GM21737 (cell line): ENCODE results near the gene EFHC1.
"Not testable (repeated sequence)": the region's sequence is repeated elsewhere in the genome, so short reads cannot be mapped to it uniquely, and the experiment has no call there.

Experiments used
- ATAC-seq: cut with Tn5 transposase; IDR thresholded peaks from one replicate; pipeline ENCODE4 v1.9.1; 2021; ENCODE audit warnings: mild to moderate bottlenecking, moderate library complexity; ENCODE audit not compliant: unreplicated experiment

EFHC1 gene, protein sequence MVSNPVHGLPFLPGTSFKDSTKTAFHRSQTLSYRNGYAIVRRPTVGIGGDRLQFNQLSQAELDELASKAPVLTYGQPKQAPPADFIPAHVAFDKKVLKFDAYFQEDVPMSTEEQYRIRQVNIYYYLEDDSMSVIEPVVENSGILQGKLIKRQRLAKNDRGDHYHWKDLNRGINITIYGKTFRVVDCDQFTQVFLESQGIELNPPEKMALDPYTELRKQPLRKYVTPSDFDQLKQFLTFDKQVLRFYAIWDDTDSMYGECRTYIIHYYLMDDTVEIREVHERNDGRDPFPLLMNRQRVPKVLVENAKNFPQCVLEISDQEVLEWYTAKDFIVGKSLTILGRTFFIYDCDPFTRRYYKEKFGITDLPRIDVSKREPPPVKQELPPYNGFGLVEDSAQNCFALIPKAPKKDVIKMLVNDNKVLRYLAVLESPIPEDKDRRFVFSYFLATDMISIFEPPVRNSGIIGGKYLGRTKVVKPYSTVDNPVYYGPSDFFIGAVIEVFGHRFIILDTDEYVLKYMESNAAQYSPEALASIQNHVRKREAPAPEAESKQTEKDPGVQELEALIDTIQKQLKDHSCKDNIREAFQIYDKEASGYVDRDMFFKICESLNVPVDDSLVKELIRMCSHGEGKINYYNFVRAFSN

DNA sequence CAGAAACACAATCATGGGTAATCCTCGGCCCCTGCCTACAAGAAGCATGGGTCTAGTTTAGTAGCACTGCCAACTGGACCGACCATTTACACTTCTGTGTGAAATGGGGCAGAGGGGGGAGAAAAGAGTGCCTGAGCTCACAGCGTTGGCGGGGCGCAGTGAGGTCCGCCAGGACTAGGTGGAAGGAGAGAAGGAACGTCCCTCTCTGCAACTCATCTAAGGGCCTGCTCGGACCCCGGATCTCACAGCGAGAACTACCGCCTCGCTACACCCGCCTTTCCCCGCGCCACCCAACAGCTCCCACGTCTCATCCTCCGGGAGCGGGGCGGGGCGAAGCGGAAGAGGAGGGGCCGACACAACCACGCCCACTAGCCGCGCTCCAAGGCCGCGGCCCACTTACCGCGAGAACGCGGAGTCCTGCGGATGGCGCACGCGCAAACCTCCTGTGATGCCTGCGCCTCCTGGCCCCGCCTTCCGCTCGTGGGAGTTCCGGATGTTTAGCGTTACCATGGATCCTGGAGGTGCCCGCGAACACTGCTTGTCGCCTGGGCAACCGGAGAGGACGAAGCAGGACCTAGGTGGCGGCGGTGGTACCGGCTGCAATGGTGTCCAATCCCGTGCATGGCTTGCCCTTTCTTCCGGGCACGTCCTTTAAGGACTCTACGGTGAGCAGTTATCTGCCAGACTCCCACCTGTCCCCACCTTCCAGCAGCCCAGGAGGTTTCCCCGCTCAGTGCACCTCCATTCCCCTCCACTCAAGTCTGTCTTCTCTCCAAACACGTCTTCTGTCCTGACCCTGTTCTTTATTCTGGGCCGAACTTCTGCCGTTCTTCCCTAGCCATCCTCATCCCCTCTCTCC is at the start of gene EFHC1:
Gene EFHC1 (plus strand): TSS at position 534 of the 859 bp plus-strand sequence. CDS start 69 bp downstream, at position 603.
- peak; percentile 94 for ATAC-seq

DNA sequence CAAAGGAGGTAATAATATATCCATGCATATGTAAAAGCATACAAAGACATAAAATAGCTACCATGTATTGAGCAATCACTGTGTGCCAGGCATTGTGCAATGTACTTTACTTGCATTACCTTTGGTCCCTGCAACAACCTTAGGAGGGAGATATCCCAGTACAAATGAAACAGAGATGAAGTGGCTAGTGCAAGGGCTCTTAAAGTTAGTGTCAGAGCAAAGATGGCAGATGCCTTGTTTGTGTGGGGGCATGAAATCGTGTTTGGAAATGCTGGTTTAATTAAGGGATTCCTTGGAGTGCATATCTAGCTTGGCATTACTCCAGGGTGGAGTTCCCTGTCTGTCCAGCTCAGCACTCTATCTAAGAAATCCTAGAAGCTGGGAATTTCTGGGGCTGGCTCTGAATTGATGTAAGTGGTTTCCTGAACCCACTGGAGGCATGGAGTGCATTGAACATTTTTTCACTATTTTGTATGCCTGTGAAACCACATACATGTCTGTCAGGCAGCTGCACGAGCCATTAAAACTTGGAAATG is 48.4 kb upstream of the EFHC1 start:
- no peak for ATAC-seq

DNA sequence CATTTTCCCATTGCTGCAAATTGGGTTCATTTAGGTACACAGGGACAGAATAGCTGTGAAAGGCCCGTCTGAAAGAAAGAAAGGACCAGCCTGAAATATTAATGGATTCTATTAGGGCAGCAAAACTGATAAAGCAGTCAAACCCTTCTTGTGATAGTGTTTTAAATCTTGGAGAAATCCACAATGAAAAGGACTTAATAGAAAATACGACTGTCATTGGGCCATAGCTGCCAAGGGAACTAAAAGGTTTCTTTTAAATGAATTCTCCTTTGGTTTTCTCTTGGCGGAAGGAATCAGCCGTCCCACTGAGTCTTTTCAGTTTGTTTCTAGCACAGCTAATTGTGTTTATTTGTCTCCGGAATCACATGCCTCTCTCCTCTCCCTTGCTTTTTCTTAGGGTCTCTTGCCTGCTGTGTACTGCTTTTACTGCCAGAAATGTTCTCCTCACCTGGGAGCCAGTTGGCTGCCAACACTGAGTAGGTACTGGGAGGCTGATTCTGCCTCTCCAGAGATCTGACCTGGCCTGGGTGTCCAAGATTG is 46.9 kb upstream of the EFHC1 start:
- no peak for ATAC-seq

DNA sequence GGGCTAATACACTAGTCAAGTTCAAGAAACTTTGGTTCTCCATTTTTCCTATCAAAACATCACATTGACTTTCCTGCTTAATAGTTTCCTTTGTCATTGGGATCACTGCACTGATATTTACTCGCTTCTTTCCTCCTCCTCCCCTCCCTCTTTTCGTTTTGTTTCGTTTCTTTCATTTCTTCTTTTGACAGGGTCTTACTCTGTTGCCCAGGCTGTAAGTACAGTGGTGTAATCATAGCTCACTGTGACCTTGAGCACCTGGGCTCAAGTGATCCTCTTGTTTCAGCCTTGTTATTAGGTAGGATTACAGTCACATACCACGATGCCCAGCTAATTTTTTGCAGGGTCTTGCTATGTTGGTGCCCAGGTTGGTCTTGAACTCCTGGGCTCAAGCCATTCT is 45.9 kb upstream of the EFHC1 start:
- ATAC-seq: no peak

DNA sequence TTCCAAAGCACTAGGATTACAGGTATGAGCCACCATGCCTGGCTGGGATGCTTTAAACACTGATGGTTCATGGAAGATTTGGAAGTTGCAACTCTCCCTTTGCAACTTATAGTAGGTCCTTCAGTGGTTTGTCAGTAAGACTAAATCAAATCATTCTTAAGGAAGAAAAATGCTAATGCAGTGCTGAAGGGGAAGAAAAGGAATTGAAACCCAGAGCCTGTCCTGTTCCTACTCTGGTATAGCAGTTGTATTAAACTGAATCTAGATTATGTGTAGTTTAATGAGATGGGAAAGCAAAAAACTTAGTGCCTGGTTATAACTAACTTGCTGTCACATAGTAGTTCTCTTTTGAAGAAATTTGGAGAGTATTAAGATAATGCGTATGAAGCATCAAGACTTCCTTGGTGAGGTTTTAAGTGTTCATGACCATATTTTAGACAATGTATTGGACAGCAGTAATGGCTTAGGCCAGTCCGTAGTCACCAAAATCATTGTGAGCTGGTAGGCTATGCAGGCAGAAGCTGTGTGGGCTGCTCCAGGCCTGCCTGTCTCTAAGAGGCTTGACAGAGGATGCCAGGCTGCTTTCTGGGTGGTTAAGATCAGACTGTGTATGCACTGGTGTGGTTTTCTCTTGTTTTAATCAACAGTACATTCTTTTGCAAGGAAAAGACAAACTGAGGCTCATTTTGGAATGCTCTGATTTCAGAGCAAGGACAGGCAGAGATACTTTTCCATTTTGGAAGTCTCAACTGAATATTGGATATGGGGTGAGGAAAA is 44.2 kb upstream of the EFHC1 start:
- no peak for ATAC-seq

DNA sequence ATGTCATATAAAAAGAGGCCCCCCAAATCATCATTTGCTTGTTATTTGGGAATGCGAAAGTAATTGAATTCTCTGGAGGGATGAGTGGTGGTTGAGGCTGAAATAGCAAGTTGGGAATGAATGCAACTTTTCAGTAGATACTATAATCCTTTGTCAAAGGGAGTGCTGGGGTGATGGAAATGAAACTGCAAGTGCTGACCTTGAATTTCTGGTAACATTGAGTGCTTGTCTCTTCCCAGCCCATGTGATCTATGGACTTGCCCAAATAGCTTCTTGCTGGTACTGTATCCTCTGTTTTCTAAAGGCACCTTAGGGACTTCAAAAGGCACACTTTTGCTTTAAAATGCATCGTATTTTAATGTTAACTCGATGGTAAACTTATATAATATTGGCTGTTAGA is 43.4 kb upstream of the EFHC1 start:
- no peak for ATAC-seq

DNA sequence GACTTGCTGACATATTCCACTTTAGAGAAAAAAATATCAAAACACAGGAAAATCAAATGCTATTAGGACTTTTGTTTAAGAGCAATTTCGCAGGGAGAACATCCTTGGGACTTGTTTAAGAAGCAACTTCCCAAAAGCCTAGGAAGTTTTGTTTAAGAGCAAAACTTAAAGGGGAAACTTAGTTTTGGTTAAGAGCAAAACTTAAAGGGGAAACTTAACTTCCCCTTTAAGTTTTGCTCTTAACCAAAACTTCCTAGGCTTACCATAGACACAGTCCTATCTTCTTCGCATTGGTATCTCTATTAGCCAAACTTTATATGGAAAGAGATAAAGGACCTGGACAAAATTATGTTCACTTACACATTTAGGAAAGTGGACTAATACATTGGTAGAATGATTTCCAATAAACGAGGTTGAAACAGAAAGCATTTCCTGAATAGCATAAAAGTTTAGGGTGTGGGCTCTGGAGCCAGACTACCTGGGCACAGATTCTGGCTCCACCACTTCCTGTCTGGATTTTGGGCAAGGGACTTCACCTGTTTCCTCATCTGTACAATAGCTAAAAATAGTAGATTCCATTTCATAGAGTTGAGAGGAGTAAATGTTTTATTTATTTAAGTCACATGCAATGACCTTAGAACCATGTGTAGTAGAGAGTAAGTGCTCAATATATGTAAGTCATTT is 42.5 kb upstream of the EFHC1 start:
- ATAC-seq: peak; percentile 52

DNA sequence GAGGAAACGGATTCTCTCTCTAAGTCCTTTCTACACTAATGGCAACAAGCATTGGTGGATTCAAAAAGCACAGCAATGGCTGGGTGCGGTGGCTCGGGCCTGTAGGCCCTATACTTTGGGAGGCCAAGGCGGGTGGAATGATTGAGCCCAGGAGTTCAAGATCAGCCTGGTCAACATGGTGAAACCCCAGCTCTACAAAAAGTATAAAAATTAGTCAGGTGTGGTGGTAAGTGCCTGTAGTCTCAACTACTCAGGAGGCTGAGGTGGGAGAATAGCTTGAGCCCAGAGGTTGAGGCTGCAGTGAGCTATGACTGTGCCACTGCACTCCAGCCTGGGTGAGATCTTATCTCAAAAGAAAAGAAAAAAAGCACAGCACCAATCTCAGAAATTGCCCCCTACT is 38.9 kb upstream of the EFHC1 start:
- no peak for ATAC-seq

DNA sequence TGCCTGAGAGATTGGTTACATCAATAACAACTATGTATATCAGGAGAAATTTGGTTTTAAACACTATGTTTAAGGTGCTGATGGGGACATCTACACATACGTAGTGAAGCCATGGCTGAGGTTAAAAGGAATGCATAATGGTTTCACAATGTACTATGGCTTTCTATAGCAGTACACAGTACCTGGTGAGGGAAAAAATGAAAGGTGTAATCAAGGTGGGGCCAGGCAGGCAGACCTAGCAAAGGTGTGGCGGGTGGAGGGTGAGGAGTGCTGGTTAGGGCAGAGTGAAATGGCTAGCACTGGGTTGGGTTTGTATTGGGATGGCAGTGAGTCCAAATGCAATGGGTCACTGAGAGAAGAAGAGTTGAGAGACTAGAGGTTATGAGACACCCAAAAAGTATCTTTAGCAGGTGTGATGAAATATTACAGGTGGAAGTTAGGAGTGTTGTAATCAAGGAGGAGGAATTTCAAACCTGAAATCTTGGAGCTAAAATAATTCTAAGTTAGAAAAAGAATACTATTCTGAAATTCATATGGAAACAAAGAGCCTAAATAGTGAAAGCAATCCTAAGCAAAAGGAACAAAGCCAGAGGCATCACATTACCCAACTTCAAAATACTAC is 35.9 kb upstream of the EFHC1 start:
- ATAC-seq: no peak

DNA sequence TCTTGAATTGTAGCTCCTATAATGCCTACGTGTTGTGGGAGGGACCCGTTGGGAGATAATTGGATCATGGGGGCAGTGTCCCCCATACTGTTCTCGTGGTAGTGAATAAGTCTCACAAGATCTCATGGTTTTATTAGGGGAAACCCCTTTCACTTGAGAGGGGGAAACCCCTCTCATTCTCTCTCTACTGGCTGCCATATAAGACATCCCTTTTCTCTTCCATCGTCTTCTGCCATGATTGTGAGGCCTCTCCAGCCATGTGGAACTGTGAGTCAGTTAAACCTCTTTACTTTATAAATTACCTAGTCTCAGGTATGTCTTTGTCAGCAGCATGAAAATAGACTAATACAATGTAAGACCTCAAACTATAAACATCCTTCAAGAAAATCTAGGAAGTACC is 35.1 kb upstream of the EFHC1 start:
- ATAC-seq: no peak

DNA sequence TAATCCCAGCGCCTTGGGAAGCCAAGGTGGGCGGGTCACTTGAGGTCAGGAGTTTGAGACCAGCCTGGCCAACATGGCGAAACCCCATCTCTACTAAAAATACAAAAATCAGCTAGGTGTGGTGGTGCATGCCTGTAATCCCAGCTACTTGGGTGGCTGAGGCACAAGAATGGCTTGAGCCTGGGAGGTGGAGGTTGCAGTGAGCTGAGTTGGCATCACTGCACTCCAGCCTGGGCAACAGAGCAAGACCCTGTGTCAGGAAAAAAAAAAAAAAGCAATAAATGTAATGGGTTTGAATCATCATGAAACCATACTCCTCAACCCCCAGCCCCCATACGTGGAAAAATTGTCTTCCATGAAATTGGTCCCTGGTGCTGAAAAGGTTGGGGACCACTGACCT is 32.0 kb upstream of the EFHC1 start:
- not testable (repeated sequence) for ATAC-seq

DNA sequence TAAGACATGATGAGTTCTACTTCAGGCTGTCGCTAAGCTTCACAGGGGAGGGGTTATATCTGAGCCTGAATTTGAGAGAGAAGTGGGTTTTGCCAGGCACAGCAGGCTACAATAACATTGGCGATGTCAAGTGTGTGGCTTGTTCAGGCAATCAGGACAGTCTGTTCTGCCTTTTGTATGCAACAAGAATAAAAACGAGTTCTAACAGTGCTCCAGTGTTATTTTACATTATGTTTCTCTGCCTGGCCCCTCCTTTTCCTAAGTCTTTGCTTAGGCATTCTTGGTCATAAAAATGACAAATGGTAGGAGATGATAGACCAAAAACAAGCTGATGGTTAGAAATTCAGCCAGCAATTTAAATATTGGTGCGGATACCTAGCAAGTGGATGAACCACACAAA is 31.4 kb upstream of the EFHC1 start:
- ATAC-seq: no peak

DNA sequence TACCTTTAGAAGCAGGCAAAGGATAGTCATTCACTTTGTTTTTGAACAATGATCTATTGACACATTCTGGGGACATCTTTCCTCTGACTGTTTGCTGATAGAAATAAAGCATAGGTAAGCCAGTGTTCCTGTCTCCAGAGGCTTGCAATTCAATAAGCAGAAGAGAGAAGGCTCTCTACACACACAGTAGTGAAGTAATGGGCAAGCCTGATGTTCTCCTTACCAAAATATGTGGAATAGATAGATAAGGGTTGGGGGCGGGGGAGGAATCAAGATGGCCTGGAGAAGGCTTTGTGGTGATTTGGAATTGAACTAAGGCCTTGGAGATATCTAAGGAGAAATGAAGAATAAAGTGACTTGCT is 30.9 kb upstream of the EFHC1 start:
- no peak for ATAC-seq

DNA sequence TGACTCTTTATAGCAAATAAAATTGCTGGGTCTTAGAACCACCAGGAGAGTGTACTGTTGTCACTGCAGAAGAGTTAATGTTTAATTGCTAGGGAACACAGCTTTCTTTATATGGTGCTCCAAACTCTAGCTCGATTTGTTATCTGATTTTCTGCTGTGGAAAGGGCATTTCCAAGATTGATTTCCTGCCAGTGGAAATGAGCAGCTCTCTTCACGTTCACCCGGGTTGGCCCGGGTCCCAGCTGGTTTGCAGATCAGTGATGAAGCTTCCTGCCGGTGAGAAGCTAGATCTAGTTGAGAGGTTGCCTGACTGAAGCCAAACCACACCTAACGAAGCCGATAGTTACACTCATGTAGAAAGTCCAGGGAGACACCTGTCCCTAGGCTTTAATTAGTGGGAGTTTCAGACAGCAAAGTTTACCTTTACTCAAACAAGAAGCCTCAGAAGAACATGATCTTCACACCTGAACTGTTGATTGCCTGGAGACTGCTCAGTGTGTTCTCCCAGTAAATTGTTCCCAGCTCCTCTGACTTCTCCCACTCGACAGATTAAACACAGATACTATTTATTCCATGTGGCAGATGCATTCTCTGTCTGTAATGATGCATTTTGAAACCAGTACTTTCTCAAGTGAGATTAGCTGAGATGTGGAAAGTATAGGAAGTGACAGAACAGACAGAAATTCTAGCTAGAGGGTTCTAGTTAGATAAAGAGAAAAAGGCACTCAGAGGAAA is 30.3 kb upstream of the EFHC1 start:
- ATAC-seq: peak; percentile 65

DNA sequence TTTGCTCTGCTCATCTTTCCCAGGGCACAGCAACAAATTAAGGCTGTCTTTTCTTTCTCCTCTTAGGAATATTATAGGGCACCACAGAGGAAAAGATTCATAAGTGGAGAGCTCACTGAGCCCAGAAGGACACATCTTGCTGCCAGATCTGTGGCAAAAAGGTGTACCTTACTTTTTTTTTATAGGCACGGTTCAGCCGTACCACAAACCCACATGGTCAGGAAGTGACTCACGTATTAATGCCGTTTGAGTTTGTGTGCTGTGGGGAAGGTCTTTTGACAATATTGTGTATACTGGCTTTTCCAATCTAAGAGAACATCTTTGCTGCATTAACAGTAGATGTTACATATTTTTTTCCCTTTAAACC is 29.8 kb upstream of the EFHC1 start:
- peak; percentile 40 for ATAC-seq

DNA sequence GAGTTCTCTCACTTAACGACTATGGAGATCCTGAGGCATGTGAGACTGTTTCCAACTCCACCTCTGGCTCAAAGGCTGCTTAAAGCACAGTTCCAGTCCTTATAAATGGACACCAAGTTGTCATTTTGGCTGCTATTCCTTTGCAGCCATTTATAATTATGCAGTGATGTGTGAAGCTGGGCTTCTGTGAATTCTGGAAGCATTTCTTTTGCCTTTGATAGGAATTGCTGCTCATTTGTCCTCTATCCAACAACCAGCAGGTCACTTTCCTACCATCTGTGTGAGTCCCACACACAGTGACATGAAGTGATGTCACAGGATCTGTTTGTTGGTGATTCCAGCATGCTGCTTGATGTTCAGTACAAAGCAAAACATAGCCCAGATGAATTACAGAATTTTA is 28.5 kb upstream of the EFHC1 start:
- ATAC-seq: no peak

DNA sequence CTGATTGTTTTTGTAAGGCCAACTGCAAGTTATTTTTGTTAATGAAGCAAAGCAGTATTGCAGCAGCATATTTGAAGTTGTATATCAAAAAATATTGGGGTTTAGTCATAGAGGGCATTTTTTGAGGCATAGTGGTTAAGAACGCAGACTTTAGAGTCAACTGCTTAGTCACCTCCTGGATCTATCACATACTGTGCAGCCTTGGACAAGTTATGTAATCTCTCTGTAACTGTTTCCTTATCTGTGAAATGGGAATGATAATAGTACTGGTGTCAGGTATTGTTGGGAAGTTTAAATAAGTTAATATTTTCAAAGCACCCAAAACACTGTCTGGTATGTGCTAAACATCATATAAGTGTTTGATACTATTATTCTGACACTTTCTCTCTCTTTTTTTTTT is 27.2 kb upstream of the EFHC1 start:
- ATAC-seq: no peak

DNA sequence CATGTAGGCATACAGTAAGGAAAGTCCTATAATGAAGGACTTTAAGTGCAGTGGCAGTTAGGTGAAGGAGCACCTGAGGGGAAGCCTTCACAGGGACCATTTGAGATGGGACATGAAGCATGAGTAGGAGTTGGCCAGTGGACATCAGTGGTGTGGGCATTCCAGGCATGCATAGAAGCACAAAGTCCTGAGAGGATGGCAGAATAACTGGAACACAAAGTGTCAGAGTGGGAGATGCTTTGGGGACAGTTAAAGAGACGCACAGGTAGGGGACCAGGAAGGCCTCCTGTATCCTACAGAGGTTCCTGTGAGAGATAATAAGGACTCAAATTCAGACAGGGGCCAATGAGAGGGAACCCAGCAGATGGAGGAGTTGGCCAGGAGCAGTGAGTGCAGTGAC is 26.4 kb upstream of the EFHC1 start:
- no peak for ATAC-seq

DNA sequence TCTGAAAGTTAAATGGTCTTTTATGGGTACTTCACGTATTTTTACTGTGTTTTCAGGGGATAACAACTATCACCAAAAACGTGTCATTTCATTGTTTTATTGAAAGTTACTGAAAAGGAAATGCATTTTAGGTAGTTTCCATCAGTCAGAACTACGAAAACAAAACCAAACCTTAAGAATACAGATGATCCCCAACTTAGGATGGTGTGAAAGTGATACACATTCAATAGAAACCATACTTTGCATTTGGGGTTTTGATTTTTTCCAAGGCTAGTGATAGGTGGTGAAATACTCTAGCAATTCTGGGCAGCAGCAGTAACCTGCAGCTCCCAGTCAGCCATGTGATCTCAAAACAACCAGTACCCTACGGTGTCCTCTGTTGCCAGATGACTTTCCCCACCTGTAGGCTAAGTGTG is 25.9 kb upstream of the EFHC1 start:
- ATAC-seq: peak; percentile 52
